Measurements from ENCODE around the gene GSTT2.

Gene GSTT2

DNA sequence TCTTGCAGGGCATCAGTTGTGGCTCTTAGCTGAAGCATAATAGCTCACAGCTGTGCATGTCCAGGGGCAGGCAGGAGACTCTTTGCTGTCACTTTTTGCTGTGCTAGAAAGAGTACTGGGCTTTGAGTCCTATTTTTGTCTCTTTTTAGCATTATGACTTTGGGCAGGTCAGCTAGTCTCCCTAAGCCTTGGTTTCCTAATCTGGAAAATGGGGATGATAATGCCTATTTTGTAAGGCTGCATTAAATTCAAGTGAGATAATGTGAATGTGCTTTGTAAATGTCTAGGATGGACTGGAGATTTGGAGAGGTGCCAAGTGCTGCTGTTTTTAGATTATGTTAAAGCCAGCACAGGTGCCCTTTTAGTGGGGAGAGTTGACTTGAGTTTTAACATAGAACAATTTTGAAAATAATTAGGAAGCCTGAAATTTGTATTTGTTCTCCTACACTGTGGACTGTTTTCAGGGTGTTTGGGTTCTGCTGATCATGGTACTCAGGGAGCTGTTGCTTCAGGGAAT lies 50.3 kb downstream of the GSTT2 start:
- no peaks in the 10 kb centered on the region for H3K36me3 ChIP-seq
- DNase-seq = no peak
- peaks cover 2% of the 10 kb centered on the region; the same call in 1 of the 2 replicates for H3K4me1 ChIP-seq
- H3K4me3 ChIP-seq (ENCODE audit: low read depth, low read length) = no peak overlapping the region
- no peaks in the 10 kb centered on the region for H3K27me3 ChIP-seq
- TF ChIP-seq, protein P1, sequence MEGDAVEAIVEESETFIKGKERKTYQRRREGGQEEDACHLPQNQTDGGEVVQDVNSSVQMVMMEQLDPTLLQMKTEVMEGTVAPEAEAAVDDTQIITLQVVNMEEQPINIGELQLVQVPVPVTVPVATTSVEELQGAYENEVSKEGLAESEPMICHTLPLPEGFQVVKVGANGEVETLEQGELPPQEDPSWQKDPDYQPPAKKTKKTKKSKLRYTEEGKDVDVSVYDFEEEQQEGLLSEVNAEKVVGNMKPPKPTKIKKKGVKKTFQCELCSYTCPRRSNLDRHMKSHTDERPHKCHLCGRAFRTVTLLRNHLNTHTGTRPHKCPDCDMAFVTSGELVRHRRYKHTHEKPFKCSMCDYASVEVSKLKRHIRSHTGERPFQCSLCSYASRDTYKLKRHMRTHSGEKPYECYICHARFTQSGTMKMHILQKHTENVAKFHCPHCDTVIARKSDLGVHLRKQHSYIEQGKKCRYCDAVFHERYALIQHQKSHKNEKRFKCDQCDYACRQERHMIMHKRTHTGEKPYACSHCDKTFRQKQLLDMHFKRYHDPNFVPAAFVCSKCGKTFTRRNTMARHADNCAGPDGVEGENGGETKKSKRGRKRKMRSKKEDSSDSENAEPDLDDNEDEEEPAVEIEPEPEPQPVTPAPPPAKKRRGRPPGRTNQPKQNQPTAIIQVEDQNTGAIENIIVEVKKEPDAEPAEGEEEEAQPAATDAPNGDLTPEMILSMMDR (IDR thresholded peaks at IDR 0.05; ENCODE audit: low read depth, low read length) = no peak
- no peaks in the 10 kb centered on the region for H3K9me3 ChIP-seq
